NCI-H1694 treated with DMSO at 0.1 percent for 48 hours (cell line): ENCODE results near the gene DHRSX.
"Not testable (repeated sequence)": the region's sequence is repeated elsewhere in the genome, so short reads cannot be mapped to it uniquely, and the experiment has no call there.

Source experiments
- DNase-seq: peaks from one replicate; lab custom pipeline; 2025; lab: John Stamatoyannopoulos, UW

Gene DHRSX

DNA sequence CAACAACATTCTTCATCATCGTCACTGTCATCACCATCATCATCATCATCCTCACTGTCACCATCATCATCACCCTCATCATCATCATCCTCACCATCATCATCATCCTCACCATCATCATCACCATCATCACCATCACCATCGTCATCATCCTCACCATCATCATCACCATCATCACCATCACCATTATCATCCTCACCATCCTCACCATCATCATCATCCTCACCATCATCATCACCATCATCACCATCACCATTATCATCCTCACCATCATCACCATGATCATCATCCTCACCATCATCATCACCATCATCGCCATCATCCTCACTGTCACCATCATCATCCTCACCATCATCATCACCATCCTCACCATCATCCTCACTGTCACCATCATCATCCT lies 18.9 kb upstream of the DHRSX start:
- DNase-seq: not testable (repeated sequence)

GRCh38 chrX:2517055-2517454 lies 16.3 kb upstream of the DHRSX start:
- no peak for DNase-seq

GRCh38 chrX:2516623-2517022 lies 15.8 kb upstream of the DHRSX start:
- DNase-seq: no peak

- no peak for DNase-seq
Observed at GRCh38 chrX:2514131-2514530, 13.4 kb upstream of the DHRSX start.

DNA sequence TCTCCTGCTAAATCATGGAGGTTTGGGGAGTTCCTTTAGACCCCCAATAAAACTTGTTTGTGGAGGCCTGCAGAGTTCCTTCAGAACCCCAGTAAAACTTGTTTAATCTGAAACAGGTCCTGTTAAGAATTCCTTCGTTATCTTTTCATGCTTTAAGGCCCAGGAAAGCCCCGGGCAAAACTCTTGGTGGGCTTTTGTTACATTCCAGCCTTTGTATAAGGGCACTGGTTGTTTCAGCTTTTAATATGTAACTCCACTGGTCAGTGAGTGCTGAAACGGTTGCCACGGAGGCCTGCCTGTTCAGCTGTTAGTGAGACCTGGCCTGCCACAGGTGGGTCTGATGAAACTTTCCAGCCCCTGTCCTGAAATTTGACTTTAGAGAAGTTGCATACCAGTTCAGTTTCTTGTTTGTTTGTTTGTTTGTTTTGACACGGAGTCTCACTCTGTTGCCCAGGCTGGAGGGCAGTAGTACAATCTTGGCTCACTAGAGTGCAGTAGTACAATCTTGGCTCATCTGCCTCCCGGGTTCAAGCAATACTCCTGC lies 12.4 kb upstream of the DHRSX start:
- no peak for DNase-seq

- no peak for DNase-seq
Observed at GRCh38 chrX:2512501-2512900, 11.7 kb upstream of the DHRSX start.

DNA sequence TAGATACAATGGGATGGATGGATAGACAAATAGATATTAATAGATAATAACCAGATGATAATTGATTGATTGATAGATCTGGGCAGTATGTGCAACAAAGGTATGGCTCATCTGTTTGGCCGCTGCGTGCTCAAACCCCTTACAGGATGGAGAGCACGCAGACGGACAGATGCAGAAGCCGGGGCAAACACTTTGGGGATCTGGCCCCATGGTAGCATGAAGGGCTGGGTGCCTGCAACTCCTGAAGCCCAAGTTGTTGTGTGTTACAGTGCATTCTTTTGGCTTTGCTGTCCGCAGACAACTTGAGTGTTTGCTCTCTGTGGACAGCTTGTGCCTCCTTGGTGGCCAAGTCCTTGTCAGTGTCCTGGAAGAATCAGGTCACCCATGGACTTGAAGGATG lies 10.6 kb upstream of the DHRSX start:
- no peak for DNase-seq

DNA sequence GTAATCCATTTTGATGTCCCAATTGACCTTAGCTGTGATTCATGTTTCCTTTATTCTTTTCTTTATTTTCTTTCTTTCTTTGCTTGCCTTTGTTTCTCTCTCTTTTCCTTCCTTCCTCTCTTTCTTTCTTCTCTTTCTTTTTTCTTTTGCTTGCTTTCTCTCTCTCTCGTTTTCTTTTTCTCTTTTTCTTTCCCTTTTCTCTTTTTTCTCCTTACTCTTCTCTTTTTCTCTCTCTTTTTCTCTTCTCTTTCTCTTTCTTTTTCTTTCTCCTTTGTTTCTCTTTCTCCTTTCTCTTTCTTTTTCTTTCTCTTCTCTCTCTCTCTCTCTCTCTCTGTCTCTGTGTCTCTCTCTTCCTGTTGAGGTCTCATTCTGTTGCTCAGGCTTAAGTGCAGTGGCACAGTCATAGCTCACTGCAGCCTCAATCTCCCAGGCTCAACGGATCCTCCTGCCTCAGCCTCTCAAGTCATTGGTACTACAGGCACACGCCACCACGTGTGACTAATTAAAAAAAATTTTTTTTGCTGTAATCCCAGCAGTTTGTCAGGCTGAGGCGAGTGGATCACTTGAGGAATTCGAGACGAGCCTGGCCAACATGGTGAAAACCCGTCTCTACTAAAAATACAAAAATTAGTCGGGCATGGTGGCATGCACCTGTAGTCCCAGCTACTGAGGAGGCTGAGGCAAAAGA lies 8.0 kb upstream of the DHRSX start:
- no peak for DNase-seq

GRCh38 chrX:2507904-2508627 lies 7.3 kb upstream of the DHRSX start:
- no peak for DNase-seq

- no peak for DNase-seq
Observed at GRCh38 chrX:2507196-2507595, 6.4 kb upstream of the DHRSX start.

DNA sequence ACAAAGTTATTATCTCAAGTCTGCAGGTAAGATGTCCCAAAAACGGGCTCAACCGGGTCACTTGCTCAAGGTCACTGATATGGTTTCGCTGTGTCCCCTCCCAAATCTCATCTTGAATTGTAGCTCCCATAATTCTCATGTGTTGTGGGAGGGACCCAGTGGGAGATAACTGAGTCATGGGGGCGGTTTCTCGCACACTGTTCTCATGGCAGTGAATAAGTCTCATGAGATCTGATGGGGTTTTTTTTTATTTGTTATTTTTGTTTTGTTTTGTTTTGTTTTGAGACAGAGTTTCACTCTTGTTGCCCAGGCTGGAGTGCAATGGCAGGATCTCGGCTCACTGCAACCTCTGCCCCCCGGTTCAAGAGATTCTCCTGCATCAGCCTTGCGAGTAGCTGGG lies 4.6 kb upstream of the DHRSX start:
- DNase-seq: not testable (repeated sequence)

DNA sequence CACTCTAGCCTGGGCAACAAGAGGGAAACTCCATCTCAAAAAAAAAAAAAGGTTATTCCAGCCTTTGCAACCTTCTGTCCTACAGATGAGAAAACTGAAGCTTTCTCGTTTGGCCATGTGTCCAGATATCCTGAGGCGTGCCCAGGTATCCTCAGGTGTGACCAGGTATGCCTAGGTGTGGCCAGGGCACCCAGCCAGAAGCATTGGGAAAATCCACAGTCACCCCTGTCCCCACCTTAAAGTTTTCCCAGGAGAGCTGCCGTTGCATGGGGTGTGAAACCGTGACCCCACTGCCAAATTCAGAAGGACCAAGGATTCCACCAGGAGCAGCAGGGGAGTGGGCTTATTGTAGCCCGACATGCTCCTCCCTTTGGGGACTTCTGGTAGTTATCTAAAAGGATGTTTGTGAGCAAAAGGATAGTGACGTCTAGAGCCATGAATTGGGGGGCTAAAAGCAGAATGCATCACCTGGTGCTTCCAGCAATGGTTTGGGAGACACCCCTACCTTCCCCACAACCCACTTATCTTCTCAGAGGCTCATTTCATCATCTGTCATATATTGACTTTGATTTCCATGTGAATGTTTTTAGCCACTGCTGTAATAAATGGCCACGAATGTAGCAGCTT lies 4.0 kb upstream of the DHRSX start:
- DNase-seq: no peak

DNA sequence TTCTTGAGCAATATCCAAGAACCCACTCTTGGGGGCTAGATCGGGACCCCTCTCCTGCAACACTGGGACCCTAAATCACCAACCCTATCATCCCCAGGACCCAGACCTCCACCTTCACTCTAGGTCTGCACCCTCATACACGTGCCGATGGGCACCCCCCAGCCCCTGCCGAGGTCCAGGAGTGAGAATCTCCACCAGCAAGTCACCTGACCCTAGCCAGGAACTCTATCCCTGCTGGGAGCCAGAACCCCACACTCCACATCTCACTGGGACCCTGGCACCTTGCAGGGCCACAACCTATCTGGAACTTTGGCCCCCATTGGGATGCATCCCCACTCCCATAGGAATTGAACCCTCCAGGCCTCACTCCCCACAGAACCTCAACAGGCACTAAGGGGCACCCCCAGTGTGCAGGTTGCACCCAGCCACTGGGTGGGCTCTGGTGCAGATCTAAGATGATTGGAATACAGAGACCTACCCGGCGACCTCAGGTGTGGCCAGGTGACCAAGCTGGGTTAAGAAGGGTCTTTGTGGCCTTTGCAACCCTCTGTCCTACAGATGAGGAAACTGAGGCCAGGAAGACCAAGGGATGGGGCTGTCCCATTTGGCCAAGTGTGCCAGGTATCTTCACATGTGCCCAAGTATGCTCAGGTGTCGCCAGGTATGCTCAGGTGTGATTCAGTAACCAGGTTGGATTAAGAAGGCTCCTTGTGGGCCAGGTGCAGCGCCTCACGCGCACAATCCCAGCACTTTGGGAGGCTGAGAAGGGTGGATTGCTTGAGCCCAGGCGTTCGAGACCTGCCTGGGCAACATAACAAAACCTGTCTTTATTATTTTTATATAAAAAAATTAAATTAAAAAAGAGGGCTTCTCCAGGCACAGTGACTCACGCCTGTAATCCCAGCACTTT lies 3.1 kb upstream of the DHRSX start:
- no peak for DNase-seq

GRCh38 chrX:2502668-2503519 lies 2.1 kb upstream of the DHRSX start:
- DNase-seq: no peak

DNA sequence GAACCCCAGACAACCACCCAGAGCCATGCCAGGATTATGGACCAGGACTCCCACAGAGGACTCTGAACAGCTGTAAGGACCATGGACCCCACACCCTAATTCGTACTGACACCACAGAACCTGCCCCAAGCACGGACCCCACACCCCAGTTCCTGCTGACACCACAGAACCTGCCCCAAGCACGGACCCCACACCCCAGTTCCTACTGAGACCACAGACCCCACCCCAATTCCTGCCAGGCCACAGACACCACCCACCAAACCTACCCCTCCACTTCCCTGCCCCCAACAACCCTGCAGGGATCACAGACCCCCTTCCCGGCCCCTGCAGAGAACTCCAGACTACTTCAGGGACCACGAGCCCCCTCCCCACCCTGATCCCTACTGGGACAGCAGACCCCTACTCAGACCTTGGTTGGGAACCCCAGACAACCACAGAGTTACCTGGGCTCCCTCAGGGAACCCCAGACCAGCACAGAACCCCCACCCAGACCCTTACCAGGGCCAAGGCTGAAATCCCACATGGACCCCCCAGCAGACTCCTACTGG lies 1.4 kb upstream of the DHRSX start:
- no peak for DNase-seq

- no peak for DNase-seq
Observed at GRCh38 chrX:2501559-2502102, 855 bp upstream of the DHRSX start.

- DNase-seq: no peak
Observed at GRCh38 chrX:2500091-2500802, 529 bp downstream of the DHRSX start.

GRCh38 chrX:2499507-2499906 lies 1.3 kb downstream of the DHRSX start:
- no peak for DNase-seq

- no peak for DNase-seq
Observed at GRCh38 chrX:2498781-2499302, 1.9 kb downstream of the DHRSX start.
